Stimulated activated CD8-positive, alpha-beta memory T cell treated with anti-CD3 and anti-CD28 coated beads, Interleukin-12 subunit alpha, Interleukin-12 subunit beta, amount 100 ng/mL, for 24 hours (primary cell): ENCODE measurements around the gene ADAMTSL3.

ENCODE experiments used
- DNase-seq: peaks from one replicate; pipeline ENCODE4 v3.0.0-alpha.2; 2020; ENCODE audit errors: extremely low read depth

The ADAMTSL3 gene

DNA sequence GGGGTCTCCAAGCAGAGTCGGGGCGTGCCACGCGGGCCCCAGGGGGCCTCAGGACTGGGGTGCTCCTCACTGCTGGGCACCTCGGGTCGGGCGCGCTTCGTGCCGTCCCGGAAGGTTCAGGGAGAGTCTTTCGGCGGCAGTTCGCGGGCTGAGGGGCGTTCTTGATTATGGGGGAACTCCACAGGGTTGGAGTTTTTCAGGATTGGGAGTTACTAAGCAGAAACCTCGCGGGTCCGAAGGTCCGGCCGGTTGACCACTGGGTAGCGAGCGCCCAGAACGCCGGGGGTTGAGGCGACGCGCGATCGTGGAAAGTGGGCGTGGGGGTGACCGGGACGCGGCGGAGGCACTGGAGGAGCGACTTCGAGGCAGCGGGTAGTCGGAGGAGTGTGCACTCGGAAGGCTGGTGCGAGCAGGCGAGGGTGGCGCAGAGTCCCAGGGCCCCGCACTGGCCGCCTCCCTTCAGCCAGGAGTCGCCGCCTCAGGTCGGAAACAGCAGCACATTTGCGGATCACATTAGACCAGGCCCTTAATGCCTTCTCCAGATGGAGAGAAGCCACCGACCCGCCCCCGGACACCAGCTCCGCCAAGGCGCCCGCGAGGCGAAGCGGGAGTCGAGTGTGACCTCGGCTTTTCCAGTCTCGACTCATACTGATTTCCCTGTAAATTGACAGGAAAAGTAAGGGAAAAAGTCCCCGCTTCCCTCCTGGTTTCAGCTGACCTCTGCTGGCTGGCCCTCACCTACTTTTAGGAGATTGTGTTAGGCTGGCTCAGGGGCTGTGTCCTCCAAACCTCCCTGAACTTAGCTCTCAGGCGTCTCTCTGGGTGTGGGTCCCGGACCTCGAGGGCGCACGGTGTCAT lies 685 bp downstream of the ADAMTSL3 start:
- no peak for DNase-seq

DNA sequence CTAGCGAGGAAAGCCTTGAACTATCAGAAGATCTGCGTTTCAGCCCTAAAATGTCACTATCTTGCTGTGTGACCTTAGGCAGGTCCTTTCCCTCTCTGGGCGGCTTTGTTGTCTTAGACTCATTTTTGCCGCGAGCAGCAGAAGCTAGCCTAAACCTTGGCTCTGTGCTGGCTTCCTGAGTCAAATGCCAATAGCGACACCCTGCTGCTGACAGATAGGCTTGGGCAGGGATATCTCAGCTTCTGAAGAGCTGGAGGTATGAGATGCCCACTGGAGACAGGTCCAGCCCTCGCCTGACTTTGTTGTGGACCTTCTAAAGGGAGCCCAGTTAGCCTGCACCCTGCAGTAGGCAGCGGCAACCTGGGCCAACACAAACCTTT lies 1.3 kb downstream of the ADAMTSL3 start:
- DNase-seq: no peak

DNA sequence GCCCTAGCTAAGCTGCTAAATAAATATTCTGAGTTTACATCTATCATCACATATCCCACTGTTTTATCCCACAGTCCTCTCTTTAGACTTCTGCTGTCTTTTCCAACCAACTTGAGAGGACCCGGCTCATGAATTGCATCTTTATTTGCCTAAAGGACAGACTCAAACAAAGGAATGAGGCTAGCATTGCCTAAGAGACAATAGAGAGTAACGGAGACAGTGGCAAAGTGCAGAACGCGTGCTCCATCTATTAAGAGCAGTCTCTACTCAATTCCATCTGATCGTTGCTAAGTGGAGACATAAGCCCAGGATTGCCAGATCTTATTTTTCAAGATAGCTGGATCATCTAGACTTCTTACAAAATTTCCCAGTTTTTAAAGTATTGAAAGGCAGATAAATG lies 2.3 kb downstream of the ADAMTSL3 start:
- no peak for DNase-seq

DNA sequence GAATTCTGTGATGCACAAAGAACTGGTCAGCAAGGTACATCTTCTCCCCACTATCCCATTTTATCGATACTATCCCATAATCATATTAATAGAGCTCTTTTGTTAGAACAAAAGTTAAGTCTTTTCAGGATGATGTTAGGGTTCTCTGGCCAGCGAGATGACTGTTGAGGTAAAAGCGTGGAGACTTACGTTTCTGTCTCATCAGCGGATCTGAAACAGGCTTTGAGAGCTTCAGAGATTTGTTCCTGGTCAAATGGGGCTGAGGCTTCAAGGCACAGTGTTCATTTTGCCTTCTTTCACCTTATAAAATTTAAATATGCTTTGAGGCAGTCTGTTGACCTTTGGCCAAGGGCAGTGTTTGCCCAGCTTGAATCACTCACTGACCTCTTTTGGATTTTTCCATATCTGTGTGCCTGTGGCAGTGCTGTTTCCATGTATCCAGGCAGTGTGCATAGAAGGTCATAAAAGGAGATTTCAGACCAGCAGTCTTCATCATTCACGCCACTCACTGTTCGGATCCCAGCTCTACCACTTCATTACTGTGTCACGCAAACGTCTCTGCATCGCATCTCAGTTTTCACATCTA lies 3.1 kb downstream of the ADAMTSL3 start:
- no peak for DNase-seq

DNA sequence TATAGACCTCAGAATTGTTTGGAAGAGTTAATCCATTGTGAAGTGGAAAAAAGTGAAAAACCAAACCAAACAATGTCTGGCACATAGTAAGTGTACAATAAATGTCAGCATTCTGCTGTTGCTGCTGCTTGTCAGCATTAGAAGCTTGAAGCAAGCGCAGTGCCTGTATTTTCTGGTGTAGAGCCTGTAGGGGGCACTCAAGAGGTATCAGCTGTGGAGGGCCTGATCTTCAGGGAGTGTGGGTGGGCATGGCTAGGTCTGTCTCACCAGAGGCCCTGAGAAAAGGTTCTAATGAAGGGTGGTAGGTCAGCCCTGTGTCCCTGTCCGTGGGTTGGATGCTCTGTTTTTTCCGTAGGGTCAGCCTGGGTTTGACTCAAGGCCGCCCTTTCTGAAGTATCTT lies 3.6 kb downstream of the ADAMTSL3 start:
- no peak for DNase-seq

DNA sequence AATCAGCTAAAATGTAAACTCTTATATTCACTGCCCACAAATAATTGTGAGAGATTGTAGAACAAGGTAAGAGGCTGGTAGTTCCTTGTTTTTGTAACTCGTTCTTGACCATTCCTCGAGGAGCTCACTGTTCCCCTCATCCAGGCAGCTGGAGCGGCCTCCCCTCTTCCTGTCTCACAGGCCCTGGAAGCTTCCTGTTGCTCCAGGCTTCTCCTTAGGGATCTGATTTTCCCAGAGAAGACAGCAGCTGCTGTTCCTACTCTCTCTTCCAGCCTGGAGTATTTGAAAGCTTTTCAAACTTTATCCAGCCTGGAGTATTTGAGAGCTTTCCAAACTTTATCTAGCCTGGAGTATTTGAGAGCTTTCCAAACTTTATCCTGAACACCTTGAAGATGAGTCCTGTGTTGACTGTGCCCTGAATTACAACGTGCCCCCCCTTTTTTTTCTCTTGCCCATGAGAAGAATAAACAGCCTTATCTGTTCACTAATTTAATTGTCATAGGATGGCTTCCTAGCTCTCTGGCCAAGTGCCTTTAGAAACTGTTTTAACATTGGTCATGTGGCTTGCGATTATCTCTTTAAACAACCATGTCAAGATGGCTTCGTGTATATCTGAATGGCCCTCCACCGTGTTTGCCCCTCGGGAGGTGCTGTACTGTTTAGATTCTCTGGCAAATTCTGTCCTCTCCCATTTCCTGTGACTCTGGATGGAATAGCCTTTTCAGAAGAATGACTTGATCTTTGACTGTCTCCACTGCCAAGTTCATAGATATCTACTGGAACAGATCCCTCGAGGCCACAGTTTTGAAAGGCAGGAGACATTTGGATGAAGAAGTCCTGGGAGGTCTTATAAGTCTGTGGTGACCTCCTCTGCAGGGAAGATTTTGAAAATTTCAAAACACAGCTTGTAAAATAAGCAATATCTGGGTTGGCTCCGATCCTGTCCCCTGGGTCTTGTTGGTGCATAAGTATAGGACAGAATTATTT lies 4.8 kb downstream of the ADAMTSL3 start:
- DNase-seq: no peak

DNA sequence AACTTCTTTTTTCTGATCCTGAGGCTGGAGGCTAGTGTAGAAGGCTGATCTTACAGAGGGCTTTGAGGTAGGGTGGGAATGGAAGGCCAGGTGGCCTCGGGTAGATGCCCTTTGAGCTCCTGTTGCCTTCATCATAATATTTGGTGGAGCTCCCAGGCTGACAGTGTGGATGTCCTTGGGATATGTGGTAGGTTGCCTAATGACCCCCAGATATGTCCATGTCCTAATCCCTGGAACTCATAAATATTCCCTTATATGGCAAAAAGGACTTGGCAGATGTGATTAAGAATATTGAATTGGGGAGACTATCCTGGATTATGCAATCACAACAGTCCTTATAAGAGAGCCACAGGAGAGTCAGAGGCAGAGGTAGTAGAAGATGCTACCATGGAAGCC lies 5.5 kb downstream of the ADAMTSL3 start:
- no peak for DNase-seq

DNA sequence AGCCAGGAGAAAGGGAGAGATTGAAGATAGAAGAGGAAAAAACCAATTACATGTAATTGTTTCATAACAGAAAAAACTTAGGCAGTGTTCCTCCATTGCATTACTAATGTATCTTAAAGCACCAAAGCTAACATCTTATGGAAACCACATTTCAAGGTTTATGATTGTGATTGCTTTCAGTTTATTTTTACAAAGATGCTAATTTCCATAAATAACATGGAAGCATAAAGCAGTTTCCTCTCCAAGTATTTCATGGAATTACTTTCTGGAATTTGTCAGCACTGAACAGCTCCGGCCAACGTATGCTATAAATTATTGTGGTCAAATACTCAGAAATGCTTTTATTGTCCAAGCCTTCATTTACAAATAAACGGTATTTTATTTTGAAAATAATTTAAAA lies 11.6 kb downstream of the ADAMTSL3 start:
- no peak for DNase-seq

DNA sequence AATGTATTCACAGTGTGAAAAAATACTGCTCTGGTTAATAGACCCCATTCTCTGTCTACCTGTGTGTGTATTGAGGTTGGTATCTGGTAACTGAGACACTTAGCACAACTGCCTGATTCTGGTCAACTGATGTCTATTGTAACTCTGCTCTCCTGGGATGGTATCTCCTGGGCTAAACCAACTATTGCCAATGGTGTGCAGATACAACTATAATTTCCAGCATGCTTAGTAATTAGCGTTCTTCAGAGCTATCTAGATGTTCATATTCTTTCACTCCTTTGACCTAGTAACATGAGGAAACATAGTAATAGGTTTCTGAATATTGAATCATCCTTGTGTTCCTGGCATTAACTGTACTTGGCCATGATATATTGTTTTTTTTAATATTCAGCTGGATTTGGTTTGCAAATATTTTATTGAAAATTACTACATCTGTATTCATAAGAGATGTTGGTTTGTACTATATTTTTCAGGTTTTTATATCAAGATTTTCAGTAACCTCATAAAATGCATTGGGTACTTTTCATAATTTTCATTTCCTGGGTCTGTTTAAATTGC lies 16.8 kb downstream of the ADAMTSL3 start:
- DNase-seq: no peak

DNA sequence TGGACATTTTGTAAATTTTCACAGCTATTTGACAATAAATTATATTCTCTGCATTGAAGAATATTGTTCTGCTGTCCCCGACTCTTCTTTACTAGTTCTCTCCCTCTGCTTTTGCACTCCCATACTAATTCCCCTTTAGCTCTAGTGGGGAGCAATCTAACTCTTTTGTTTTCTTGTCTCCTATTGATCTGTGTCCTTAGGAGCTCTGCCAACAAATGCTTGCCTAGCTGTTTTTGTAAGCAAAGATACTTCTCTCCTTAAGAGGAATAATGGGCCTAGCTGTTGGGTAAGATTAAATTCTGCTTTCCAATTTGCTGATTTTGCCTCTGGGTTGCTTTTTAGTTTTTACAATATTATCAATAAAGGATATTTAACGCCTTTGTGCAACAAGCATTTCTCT lies 17.7 kb downstream of the ADAMTSL3 start:
- DNase-seq: no peak

DNA sequence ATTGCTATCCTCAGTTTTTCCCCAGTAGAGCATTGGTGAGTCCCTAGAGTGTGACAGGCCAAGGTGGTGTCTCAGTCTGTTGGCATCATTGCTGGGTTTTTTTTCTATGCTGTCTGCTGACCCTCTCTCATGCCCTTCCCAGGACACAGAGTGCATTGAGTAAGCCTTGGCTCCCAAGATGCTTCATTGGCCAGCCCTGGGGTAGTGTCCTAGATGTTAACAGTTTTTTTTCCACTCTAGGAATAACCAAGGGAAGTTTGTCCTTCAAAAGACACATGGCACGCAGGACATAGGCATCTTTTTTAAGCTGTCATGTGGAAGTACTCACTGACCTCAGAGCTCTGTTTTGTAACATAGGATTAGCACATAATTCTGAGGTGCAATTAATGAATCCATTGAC lies 19.5 kb downstream of the ADAMTSL3 start:
- no peak for DNase-seq

DNA sequence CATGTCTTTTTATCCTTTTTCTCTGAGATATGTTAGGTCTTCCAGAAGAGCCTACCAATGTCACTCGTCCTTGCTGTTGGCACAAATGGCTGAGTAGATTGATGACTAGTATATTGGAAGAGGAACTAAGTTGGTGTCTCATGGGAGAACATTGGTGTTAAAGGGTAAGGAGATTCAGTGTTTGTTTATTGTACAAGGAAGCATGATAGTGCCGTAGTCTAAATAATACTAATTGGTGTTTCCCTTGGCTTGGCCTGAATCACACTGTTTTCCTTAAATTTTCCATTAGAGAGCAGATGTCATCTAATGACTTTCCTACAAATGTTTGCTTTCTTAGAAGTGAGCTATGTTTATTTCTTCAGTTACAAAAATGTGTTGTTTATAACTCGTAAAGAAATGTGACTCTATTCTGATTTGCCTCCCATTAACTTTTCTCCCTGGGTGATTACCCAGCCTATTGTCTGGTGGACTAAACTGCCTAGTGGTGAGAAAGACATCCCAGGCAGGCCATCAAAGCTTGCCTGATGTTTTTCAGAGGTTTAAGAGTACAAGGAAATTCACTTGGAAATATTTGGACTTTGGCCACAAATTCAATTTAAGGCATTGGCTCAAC lies 28.7 kb downstream of the ADAMTSL3 start:
- DNase-seq: no peak

DNA sequence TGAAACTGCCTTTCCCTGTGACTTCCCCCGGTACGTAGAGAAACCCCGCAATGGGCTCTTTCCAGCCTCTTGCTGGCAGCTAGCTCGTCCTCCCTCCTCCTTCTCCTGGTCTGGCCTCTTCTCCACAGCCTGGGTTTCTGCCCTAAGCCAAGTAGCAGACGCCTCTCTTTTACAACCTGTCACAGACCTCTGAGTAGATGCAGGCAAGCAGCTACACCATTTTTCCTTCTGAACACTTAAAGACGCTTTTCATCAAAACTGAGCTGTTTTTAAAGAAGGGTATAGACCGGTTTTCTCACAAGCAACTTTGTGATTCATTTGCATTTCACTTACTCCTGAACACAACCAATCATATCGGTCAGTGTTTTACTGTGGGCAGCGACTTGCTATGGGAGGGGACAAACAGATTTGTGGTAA lies 32.0 kb downstream of the ADAMTSL3 start:
- no peak for DNase-seq

DNA sequence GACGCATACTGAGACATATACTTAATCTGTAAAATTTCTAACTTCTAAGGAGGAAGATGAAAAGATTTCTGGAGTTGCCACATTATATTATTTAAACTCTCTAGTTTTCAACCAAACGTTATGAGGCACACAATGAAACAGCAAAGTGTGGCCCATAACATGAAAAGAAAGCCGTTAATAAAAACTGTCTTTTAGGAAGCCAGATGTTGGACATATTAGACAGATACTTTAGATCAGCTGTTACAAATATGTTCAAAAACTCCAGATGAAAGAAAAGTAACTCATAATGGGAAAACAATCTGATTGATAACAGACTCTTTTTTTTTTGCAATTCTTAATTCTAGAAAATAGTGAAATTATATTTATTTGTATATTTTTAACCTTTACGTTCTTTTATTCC lies 34.3 kb downstream of the ADAMTSL3 start:
- no peak for DNase-seq

DNA sequence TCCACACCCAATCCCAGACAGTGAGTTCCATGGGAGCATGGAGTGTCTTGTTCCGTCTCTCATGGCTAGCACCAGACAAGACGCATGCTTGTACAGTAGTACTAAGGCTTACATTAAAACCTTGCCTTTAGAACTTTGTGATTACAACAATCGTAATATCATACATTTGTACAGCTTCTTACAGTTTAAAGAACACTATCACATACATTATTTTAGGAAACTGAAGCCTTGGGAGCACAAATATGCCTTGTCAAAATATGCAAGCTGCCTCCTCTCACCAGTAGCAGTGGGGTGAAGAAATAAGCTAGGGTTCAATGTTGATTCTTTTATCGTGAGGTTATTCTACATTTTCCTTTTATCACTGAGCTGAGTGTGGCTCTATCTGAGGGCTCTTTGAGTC lies 36.8 kb downstream of the ADAMTSL3 start:
- DNase-seq: no peak

DNA sequence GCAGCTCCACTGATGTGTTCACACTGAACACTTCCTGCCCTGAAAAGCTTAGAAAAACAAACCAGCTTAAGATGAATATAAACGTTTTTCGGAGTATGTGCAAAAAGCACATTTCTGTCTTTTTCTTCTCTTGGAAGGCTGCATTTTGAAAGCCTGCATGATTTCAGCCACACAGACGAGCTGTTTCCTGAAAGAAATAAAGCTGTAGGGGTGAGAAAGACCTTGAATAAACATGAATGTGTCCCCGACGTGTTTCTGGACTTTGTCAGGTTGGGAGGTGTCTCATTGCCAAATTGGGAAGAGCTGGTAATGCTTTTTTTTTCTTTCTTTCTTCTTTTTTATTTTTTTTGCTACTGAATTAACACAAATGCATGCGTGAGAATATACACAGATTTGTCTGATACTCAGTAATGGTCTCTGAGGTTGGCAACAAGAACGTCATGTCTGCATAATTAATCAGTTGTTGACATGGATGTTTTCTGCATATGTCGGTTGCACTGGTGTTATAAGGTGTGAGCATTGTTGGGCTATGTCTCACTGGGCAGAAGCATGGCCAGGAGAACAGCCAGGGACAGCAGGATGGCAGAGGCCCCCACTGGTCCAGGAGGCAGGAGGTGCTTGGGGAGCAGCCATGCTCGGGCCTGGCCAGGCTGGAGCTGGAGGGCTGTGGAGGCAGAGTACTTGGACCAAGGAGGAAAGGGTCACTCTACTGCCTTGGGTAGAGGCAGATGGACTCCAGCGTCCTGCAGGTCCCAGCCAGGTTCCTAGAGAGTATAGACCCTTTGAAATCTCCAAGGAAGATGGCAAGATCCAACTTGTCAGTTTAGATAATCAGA lies 39.0 kb downstream of the ADAMTSL3 start:
- DNase-seq: no peak

DNA sequence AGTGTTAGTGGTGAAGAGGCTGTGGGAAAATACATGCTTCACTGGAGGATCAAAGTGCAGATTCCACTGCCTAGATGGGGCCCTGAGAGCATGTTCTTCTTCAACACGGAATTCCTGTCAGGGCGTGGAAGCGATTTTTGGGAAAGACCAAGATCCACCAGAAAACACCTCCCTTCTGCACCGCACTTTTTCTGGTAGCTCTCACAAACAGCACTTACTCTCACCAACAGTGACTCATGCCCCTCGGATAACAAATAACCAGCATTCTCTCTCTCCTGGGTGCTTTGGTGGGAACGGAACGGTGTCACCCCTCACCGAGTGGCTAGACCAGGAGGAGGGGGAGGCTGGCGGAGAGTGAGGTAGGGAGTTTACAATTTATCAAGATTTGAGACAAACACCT lies 40.1 kb downstream of the ADAMTSL3 start:
- DNase-seq: no peak

DNA sequence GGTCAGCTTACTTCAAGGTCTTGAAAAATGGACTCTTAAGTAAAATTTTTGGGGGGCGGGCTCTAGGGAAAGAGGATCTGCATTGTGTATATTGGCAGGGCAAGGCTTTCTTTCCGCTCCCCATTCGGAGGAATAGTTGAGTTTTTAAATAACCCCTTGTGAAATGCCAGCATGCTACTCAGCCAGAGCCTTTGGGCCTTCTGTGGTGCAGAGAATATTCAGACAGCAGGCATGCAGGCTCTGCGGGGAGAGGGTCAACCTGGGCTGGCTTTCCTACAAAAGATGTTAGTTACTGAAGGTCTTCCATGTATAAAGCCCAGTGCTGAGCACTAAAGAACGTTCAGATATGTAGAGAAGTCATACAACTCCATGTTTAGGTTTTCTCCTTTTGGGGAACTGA lies 40.6 kb downstream of the ADAMTSL3 start:
- no peak for DNase-seq

DNA sequence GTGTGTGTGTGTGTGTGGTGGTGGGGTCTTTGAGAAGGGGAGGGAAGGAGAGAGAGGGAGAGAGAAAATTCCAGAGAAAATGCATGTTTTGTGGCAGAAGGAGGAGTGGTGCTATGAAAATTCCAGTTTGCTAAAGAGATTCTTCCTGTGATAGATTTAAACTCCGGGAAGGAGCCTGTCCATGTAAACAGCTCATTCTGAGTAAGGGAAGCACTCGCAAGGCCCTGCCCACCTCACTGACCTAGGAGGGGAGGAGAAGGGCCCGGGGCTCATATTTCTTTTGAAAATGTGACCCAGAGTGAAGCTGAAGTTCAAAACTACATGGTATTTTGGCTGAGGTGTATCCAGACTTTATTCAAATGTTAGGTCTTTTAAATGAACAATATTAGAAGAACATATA lies 41.3 kb downstream of the ADAMTSL3 start:
- no peak for DNase-seq

DNA sequence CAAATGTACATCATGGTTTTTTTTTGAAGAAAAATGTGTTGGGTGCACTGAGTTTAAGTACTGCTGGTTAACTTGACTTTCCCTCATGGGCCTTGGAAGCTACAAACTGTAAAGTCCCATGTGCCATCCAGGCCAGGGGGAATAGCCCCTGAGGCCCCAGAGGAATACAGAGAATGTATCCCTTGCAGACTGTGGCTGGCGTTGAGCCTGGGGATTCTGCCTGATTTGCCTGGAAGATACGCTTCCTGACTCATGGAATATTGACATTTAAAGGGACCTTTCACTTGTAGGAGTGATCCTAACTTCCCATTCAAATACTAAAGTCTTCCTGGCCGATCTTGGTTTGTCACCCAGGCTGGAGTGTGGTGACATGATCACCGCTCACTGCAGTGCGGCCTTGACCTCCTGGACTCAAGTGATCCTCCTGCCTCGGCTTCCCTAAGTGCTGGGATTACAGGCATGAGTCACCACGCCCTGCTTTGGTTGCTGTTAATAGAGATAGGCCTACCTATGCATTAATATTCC lies 42.0 kb downstream of the ADAMTSL3 start:
- no peak for DNase-seq

DNA sequence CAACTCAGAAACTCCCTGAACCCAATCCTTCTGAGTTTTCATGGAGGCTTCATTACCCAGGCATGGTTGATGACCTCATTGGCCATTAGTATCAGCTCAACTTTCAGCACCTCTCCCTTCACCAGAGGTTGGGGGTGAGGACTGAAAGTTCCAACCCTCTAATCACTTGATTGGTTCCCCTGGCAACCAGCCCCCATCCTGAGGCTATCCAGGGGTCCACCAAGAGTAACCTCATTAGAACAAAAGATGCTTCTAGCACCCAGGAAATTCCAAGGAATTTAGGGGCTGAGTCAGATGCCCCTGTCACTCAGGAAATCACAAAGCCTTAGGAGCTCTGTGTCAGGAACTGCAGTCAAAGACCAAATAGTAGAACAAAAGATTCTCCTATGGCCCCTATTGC lies 43.8 kb downstream of the ADAMTSL3 start:
- DNase-seq: no peak
